Activated CD8-positive, alpha-beta memory T cell treated with anti-CD3 and anti-CD28 coated beads, Interleukin-2, amount 50 U/mL, for 24 hours (primary cell): ENCODE results near the gene ANKRD10.
"Not testable (repeated sequence)": the region's sequence is repeated elsewhere in the genome, so short reads cannot be mapped to it uniquely, and the experiment has no call there.

Experiments used
- DNase-seq: peaks from one replicate; pipeline ENCODE4 v3.0.0-alpha.2; 2020; ENCODE audit errors: extremely low read depth

ANKRD10 gene

GRCh38 chr13:110867380-110867779 lies 47.5 kb downstream of the ANKRD10 start:
- no peak for DNase-seq

GRCh38 chr13:110866491-110867170 lies 48.2 kb downstream of the ANKRD10 start:
- no peak for DNase-seq

GRCh38 chr13:110863685-110864084 lies 51.2 kb downstream of the ANKRD10 start:
- DNase-seq = no peak

- no peak for DNase-seq
Observed at GRCh38 chr13:110860983-110861382, 53.9 kb downstream of the ANKRD10 start.

GRCh38 chr13:110856942-110857835 lies 57.7 kb downstream of the ANKRD10 start:
- DNase-seq = no peak

DNA sequence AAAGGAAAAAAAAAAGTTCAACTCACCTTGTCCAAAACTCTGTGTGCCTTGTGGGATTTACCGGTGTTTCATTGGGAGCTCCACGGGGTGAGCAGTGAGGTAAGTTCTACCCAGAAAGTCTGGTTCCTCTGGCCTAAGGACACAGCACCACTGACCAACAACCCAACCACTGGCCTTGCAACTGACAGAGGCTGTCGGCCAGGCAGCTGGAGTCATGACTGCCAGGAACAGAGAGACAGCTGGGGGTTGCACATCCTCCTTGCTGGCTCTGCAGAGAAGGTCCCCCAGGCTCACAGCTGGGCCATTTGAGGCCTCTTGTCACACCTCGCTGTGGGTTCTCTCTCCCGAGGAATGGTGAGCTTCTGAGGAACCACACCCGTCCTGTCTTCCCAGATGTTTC lies 59.5 kb downstream of the ANKRD10 start:
- no peak for DNase-seq

DNA sequence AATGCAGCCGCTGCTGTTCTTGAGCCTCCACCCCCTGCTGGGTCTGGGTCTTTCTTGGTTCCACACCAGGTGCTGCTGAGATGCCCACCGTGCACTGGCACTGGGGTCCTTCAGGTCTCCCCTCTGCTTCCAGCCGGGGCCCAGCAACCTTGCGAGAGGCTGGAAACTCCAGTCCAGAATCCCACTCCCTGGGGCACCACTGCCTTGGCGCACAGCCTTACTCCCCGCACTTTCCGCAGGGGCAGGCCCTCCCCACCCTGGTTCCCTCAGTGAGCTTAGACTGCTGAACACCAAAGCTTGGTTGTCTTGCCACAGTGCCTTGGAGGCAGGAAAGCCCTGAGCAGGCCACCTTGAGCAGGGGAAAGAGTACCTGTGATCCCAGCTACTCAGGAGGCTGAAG lies 60.0 kb downstream of the ANKRD10 start:
- no peak for DNase-seq

DNA sequence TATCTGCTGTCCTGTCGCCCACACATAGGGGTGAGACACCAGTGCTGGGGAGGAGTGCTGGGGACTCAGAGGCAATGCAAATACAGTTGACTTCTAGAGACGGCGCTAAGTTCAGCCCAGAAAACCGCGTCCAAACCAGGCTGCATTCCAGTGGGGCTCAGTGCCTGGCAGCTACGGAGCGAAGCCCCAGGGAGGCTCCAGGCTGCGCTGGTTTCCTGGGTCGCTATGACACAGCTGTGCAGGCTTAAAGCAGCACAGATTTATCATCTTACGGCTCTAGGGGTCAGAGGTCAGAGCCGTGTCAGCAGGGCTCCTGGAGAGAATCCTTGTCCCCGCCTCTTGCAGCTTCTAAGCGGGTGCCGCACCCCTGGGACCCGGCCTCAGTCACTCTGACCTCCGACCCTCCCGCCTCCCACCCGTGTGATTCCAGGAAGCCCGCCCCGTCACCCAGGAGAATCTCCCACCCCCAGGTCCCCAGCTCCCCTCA lies 61.6 kb downstream of the ANKRD10 start:
- DNase-seq = no peak

DNA sequence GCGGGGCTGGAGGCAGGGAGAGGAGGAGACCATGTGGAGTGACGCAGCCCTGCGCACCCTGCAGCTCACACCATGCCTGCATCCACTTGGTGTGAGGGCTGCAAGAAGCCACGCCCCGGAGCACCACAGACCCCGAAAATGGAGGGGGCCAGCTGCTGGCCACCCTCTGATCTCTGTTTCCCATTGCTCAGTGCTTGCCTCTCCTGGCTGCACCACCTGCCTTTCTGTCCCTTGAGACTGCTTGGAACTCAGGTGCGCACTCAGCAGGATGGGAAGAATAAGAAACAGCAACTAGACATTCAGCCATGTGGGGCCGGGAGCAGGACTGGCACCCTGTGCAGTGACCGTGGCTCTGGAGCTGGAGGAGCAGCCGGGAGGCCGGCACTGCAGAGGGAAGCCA lies 64.0 kb downstream of the ANKRD10 start:
- no peak for DNase-seq

GRCh38 chr13:110850006-110850405 lies 64.9 kb downstream of the ANKRD10 start:
- no peak for DNase-seq

GRCh38 chr13:110845520-110845919 lies 69.3 kb downstream of the ANKRD10 start:
- no peak for DNase-seq

DNA sequence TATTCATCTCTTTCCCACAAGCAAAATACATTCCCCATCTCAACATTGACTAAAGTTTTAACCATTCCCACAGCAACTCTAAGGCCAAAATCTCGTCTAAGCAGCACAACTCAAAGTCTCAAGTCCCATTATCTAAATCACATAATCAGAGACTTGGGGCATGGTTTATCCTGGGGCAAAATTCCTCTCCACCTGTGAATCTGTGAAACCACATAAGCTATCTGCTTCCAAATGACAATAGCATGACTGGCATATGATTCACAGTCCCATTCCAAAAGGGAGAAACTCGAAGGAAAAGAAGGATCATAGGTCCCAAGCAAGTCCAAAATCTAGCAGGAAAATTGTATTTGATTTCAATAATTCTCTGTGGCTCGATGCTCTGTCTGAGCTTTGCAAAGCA lies 73.0 kb downstream of the ANKRD10 start:
- no peak for DNase-seq

- no peak for DNase-seq
Observed at GRCh38 chr13:110841406-110841805, 73.5 kb downstream of the ANKRD10 start.

GRCh38 chr13:110838867-110839538 lies 75.9 kb downstream of the ANKRD10 start:
- DNase-seq = no peak

GRCh38 chr13:110838116-110838515 lies 76.8 kb downstream of the ANKRD10 start:
- no peak for DNase-seq

- DNase-seq = not testable (repeated sequence)
Observed at GRCh38 chr13:110837397-110838061, 77.3 kb downstream of the ANKRD10 start.

DNA sequence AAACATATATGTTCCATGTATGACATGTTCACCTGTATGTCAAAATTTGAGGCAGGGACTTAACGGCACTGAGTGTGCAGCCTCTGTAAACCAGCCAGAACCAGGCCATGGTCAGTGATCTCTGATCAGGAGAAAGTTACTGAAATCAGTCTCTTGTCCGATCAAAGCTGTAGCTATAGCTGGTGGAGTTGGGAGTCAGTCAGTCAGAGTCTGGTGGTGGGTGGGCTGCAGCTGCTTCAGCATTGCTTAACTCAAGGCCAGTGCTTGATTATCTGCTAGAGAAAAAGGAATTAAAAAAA lies 78.3 kb downstream of the ANKRD10 start:
- DNase-seq = no peak

GRCh38 chr13:110835721-110836604 lies 78.9 kb downstream of the ANKRD10 start:
- no peak for DNase-seq

DNA sequence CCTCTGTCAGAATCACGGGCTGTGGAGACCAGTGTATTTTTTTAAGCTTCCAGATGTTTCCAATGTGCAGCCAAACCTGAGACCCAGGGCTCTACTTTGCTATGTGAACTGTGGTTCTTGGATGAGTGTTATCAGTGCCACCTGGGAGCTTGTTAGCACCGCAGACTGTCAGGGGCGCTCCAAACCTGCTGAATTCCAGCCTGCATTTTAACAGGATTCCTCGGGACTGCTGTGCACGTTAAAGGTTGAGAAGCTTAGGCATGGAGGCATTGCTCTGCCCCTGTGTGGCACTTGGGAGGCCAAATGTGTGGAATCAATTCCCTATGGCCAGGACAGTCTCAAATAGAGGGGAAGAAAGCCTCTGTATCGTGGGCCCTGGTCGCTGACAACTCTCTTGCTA lies 80.3 kb downstream of the ANKRD10 start:
- no peak for DNase-seq

DNA sequence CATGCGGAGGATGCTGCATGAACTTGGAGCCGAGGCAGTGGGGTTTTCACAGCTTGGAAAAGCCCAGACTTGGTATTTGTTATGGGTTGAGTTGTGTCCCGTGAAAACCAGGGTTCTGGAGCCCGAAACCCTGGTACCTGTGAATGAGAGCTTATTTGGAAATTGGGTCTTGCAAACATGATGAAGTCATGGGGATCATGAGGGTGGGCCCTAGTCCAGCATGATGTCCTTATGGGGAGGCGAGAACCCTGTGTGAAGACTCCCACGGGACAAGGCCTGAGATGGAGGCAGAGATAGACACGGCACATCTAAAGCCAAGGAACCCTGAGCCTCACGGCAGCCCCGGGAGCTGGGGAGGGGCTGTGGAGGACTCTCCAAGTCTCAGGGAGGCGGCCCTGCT lies 82.3 kb downstream of the ANKRD10 start:
- DNase-seq = no peak

DNA sequence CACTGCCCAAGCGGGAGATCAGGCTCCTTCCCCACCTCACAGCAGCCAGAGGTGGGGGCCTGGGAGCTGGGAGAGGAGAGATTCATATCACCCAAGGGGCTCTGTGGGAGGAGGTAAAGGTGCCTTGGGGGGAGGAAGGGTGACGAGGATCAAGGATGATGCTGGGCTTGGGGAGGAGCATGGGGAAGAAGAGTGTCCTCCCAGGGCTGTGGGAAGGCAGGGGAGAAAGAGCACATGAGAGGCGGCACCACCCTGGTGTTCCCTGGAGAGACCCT lies 82.7 kb downstream of the ANKRD10 start:
- DNase-seq = no peak
